ENCODE measurements around the gene CAVIN3.
A peak's percentile ranks its signal among the peaks of the same experiment; 100 is the strongest.

Gene CAVIN3

GRCh38 chr11:6356503-6357055 lies 36.3 kb upstream of the CAVIN3 start:
- no peak for DNase-seq (ENCODE audit: low read depth)
- H3K4me3 ChIP-seq (ENCODE audit: low read length), result no peak overlapping the region
- no peak for TF ChIP-seq CTCF (conservative IDR thresholded peaks at IDR 0.05; ENCODE audit: low read length)

GRCh38 chr11:6354651-6355485 lies 34.6 kb upstream of the CAVIN3 start:
- no peak overlapping the region for H3K4me3 ChIP-seq (ENCODE audit: low read length)
- no peak for DNase-seq (ENCODE audit: low read depth)

GRCh38 chr11:6353367-6353987 lies 33.2 kb upstream of the CAVIN3 start:
- DNase-seq (ENCODE audit: low read depth), result peak; percentile 31
- H3K4me3 ChIP-seq (ENCODE audit: low read length), result no peak overlapping the region
- peak; percentile 92 for TF ChIP-seq CTCF (conservative IDR thresholded peaks at IDR 0.05; ENCODE audit: low read length)

More at GRCh38 chr11:6354651-6355485, 34.6 kb upstream of the CAVIN3 start:
- TF ChIP-seq CTCF (conservative IDR thresholded peaks at IDR 0.05; ENCODE audit: low read length), result no peak

GRCh38 chr11:6351782-6352382 lies 31.6 kb upstream of the CAVIN3 start:
- TF ChIP-seq CTCF (conservative IDR thresholded peaks at IDR 0.05; ENCODE audit: low read length), result no peak
- DNase-seq (ENCODE audit: low read depth), result no peak
- H3K4me3 ChIP-seq (ENCODE audit: low read length), result no peak overlapping the region

- DNase-seq (ENCODE audit: low read depth), result no peak
- no peak overlapping the region for H3K4me3 ChIP-seq (ENCODE audit: low read length)
- TF ChIP-seq CTCF (conservative IDR thresholded peaks at IDR 0.05; ENCODE audit: low read length), result no peak
These were observed 30.2 kb upstream of the CAVIN3 start for GRCh38 chr11:6350486-6350885.

- DNase-seq (ENCODE audit: low read depth), result no peak
- no peak overlapping the region for H3K4me3 ChIP-seq (ENCODE audit: low read length)
- TF ChIP-seq CTCF (conservative IDR thresholded peaks at IDR 0.05; ENCODE audit: low read length), result no peak
These were observed 29.7 kb upstream of the CAVIN3 start for GRCh38 chr11:6350043-6350442.
